T-helper 22 cell (primary cell): ENCODE results near the gene COL4A2.

Experiments used
- DNase-seq: peaks from one replicate; pipeline ENCODE4 v3.0.0-alpha.2; 2020; ENCODE audit warnings: low read depth

The COL4A2 gene

GRCh38 chr13:110339975-110340550 lies 33.0 kb downstream of the COL4A2 start:
- no peak for DNase-seq

- DNase-seq, result no peak
Measured at GRCh38 chr13:110340812-110341444, 33.8 kb downstream of the COL4A2 start.

GRCh38 chr13:110341445-110342244 lies 34.6 kb downstream of the COL4A2 start:
- DNase-seq, result no peak

GRCh38 chr13:110342474-110342873 lies 35.4 kb downstream of the COL4A2 start:
- DNase-seq, result no peak

- DNase-seq, result no peak
Measured at GRCh38 chr13:110343241-110343865, 36.3 kb downstream of the COL4A2 start.

GRCh38 chr13:110344320-110344719 lies 37.2 kb downstream of the COL4A2 start:
- no peak for DNase-seq

GRCh38 chr13:110345266-110345665 lies 38.2 kb downstream of the COL4A2 start:
- DNase-seq, result no peak

GRCh38 chr13:110345701-110346100 lies 38.6 kb downstream of the COL4A2 start:
- no peak for DNase-seq

GRCh38 chr13:110346661-110347067 lies 39.6 kb downstream of the COL4A2 start:
- no peak for DNase-seq

GRCh38 chr13:110347088-110347487 lies 40.0 kb downstream of the COL4A2 start:
- DNase-seq, result no peak

- no peak for DNase-seq
Measured at GRCh38 chr13:110347535-110348308, 40.6 kb downstream of the COL4A2 start.

GRCh38 chr13:110348309-110349105 lies 41.4 kb downstream of the COL4A2 start:
- no peak for DNase-seq

- no peak for DNase-seq
Measured at GRCh38 chr13:110349239-110349638, 42.2 kb downstream of the COL4A2 start.

GRCh38 chr13:110350049-110350448 lies 43.0 kb downstream of the COL4A2 start:
- no peak for DNase-seq

- DNase-seq, result no peak
Measured at GRCh38 chr13:110350509-110350908, 43.4 kb downstream of the COL4A2 start.

GRCh38 chr13:110351636-110352420 lies 44.7 kb downstream of the COL4A2 start:
- DNase-seq, result no peak

GRCh38 chr13:110352735-110353134 lies 45.7 kb downstream of the COL4A2 start:
- DNase-seq, result no peak

GRCh38 chr13:110353339-110353977 lies 46.4 kb downstream of the COL4A2 start:
- DNase-seq, result no peak

- no peak for DNase-seq
Measured at GRCh38 chr13:110354123-110354627, 47.1 kb downstream of the COL4A2 start.
